Immature natural killer cell (primary cell): ENCODE data around the gene NELFA. TPM values are rescaled to one million over a fixed set of nuclear protein-coding genes. Genes with fewer than 3 reads are reported as not detected.

Experiments
- DNase-seq, 3 donors: peaks; one replicate each; pipeline ENCODE4 v3.0.0; 2022; ENCODE audit warnings: mixed read lengths in 1 of 3
- H3K27ac Mint-ChIP-seq, 6 donors: one replicate each; pipeline ENCODE4 v1.8.0; 2020; ENCODE audit warnings: mixed read lengths in 6 of 6, mild to moderate bottlenecking in 5 of 6, inconsistent platforms in 4 of 6, moderate library complexity in 3 of 6
- H3K27me3 Mint-ChIP-seq, 3 donors: one replicate each; pipeline ENCODE4 v1.8.0; 2020 to 2021; ENCODE audit warnings: low read depth in 3 of 3, mild to moderate bottlenecking in 3 of 3, mixed read lengths in 3 of 3, moderate library complexity in 3 of 3, inconsistent platforms in 1 of 3
- H3K36me3 Mint-ChIP-seq, 3 donors: one replicate each; pipeline ENCODE4 v1.8.0; 2020; ENCODE audit warnings: mixed read lengths in 3 of 3, inconsistent platforms in 2 of 3, mild to moderate bottlenecking in 2 of 3
- H3K4me1 Mint-ChIP-seq, 2 donors: one replicate each; pipeline ENCODE4 v1.8.0; 2020; ENCODE audit warnings: inconsistent platforms in 2 of 2, mild to moderate bottlenecking in 2 of 2, mixed read lengths in 2 of 2, moderate library complexity in 1 of 2
- H3K4me3 Mint-ChIP-seq, 5 donors: one replicate each; pipeline ENCODE4 v1.8.0; 2020; ENCODE audit warnings: mild to moderate bottlenecking in 5 of 5, mixed read lengths in 5 of 5, inconsistent platforms in 3 of 5, moderate library complexity in 3 of 5
- H3K9me3 Mint-ChIP-seq, 6 donors: one replicate each; pipeline ENCODE4 v1.8.0; 2020; ENCODE audit warnings: mild to moderate bottlenecking in 6 of 6, mixed read lengths in 6 of 6, inconsistent platforms in 4 of 6, moderate library complexity in 3 of 6
- polyA plus RNA-seq, 3 donors: library from polyadenylated mRNA; unstranded; fragments of 300-500 nt; fragmentation: Illumina TruSeq; gene quantifications; one replicate each; pipeline ENCODE4 v1.2.3, GENCODE V29; 2021

NELFA gene
- polyA plus RNA-seq, 3 donors from 2014 or later: 6.0 to 28.6 (median 10.2) TPM

DNA sequence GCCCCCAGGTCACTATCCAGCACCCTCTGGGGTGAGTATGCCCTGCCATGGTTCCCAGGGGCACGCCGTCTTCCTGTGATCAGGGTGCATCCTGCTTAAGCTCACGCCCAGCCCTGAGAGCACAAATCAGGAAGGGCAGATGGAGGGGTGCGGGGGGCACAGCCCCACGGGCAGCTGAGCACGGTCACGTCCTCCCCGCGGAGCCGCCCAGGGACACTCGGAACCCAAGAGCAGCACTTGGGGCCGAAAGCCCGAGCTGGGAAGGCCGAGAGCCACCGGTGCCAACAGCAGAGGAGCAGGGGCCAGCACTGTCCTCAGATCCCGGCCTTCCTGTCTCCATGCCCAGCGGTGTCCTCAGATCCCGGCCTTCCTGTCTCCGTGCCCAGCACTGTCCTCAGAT, 21.5 kb downstream of the NELFA start:
- Mint-ChIP-seq H3K36me3 (peaks cover 0 to 11% (median 4%) of the 10 kb centered on the region in 3 donors), H3K9me3 (no peaks in the 10 kb centered on the region), H3K4me1 (peaks cover 0 to 6% of the 10 kb centered on the region in 2 donors), H3K27me3 (peaks cover 0 to 2% (median 0%) of the 10 kb centered on the region in 3 donors), H3K4me3 (no peak overlapping the region), H3K27ac (no peak overlapping the region)
- no peak for DNase-seq

DNA sequence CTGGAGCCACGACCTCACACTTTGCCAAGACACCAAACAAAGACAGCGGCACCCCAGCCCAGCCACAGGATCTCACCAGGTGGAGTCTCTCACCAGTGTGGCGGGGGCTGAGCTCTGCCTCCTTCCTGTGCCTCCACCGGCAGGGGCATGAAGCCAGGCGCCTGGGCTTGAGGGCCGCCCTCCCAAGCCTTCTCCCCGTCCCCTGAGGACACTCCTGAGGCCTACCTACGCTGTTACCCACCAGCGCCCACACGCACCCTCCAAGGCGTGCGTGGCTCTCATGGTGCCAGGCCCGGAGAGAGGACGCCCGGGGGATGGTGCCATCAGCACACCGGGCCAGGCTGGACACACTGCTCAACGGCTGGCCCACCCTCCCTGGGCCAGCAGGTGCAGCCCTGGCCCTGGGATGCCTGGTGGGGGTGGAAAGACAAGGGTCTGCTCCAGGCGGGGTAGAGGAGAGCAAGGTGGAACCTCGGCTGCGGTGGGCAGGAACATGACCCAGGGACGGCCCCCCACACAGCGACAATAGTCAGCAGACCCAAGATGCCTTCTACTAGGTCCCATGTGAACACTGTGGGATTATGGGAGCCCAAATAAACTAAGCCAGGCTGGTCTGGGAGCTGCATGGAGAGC, 22.1 kb downstream of the NELFA start:
- DNase-seq: no peak
- Mint-ChIP-seq H3K36me3 (peaks cover 0 to 14% (median 8%) of the 10 kb centered on the region in 3 donors), H3K9me3 (no peaks in the 10 kb centered on the region), H3K4me3 (no peak overlapping the region), H3K4me1 (peaks cover 3 to 9% of the 10 kb centered on the region in 2 donors), H3K27me3 (peaks cover 0 to 2% (median 0%) of the 10 kb centered on the region in 3 donors), H3K27ac (no peak overlapping the region)

GRCh38 chr4:1985780-1986577, 22.8 kb downstream of the NELFA start:
- no peak for DNase-seq
- peaks cover 0 to 2% (median 0%) of the 10 kb centered on the region in 3 donors for H3K27me3 Mint-ChIP-seq
- peaks cover 0 to 15% (median 8%) of the 10 kb centered on the region in 3 donors for H3K36me3 Mint-ChIP-seq
- no peak overlapping the region for H3K4me3 Mint-ChIP-seq
- H3K9me3 Mint-ChIP-seq: no peaks in the 10 kb centered on the region
- peaks cover 4 to 5% of the 10 kb centered on the region in 2 donors for H3K4me1 Mint-ChIP-seq
- H3K27ac Mint-ChIP-seq: no peak overlapping the region

DNA sequence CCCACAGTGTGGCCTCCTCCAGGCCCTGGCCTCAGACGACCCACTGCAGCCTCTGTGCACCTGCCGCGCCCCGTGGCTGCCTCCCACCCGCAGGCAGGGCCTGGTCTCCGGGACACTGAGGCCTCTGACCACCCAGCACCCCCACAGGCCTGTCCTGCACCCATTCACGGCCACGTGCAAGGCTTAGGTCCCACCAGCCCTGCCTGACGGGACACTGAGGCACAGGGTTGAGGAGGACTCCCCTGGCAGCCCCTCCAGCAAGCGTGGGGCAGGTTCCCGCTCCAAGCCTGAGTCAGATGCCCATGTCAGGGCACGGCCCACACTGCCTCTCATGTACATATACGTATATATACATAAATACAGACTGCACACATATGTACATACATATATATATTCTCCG, 23.5 kb downstream of the NELFA start:
- H3K27me3 Mint-ChIP-seq: peaks cover 0 to 4% (median 2%) of the 10 kb centered on the region in 3 donors
- H3K4me3 Mint-ChIP-seq: no peak overlapping the region
- DNase-seq: no peak
- H3K4me1 Mint-ChIP-seq: peaks cover 4% of the 10 kb centered on the region in 2 donors
- H3K27ac Mint-ChIP-seq: no peak overlapping the region
- H3K9me3 Mint-ChIP-seq: no peaks in the 10 kb centered on the region
- peaks cover under 1 to 12% (median 8%) of the 10 kb centered on the region in 3 donors for H3K36me3 Mint-ChIP-seq

DNA sequence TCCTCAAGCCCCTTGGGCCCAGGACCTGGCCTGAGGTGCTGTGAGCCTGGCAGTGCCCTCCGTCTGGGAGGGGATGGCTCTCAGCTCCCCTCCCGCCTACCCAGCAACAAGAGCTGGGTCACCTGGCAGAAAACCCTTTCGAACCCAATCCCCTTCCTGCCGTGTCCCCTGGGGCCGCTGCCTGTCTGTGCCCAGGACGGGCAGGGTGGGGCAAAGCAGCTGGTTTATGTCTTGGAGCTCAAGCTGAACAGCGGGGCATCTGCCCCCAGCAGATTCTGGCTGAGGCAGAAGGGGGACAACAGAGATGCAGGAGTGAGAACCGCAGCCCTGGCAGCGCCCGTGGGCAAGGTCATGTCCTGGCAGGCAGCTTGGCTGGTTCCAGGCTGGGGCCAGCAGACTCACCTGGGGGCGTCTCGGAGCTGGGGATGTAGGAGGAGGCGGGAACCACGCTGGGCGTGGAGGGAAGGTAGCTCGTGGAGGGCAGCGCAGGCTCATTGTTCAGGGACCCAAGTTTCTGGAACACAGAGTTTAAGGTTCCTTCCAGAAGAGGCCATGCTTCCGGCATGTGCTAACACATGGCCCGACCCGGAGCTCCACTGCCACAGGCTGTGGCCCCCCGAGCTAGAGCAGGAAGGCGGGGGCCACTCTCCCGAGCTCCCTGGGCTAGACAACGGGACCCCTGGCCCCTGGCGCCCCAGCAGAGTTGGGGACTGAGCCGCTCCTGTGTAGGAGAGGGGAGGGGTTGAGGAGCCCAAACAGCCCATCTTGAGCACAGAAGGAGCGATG, 24.2 kb downstream of the NELFA start:
- no peak overlapping the region for H3K27ac Mint-ChIP-seq
- no peaks in the 10 kb centered on the region for H3K9me3 Mint-ChIP-seq
- peaks cover 4 to 13% (median 9%) of the 10 kb centered on the region in 3 donors for H3K36me3 Mint-ChIP-seq
- no peak overlapping the region for H3K4me3 Mint-ChIP-seq
- peaks cover 4% of the 10 kb centered on the region in 2 donors for H3K4me1 Mint-ChIP-seq
- DNase-seq: no peak
- H3K27me3 Mint-ChIP-seq: peaks cover 0 to 4% (median 0%) of the 10 kb centered on the region in 3 donors

DNA sequence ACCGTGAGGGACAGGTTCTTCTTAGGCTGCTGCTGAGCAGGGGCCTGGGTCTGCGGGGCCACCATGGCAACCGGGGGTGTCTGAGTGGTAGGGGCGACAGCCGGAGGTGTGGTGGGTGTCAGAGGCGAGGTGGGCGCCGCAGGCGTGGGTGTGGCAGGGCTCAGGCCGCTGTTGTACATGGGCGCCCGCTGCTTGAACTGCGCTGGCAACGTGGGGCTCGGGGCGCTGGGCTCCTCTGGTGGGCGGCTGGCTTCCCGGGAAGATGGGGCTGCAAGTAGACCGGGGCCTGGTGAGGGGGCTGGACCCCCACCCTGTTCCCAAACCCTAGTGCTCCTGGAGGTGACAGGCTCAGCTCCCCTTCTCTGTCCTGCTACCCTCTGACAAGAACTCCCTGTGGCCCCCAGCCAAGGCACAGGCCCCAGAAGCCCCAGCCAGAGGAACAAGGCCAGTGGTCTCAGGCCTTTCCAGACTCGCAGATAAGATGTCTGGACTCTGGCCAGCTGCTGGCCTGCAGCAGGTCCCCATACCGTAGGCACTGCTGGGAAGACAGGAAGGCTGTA, 24.8 kb downstream of the NELFA start:
- no peaks in the 10 kb centered on the region for H3K9me3 Mint-ChIP-seq
- H3K4me3 Mint-ChIP-seq: no peak overlapping the region
- peaks cover 10 to 19% (median 15%) of the 10 kb centered on the region in 3 donors for H3K36me3 Mint-ChIP-seq
- peaks cover 0 to 4% (median 4%) of the 10 kb centered on the region in 3 donors for H3K27me3 Mint-ChIP-seq
- peaks cover 4% of the 10 kb centered on the region in 2 donors for H3K4me1 Mint-ChIP-seq
- no peak for DNase-seq
- no peak overlapping the region for H3K27ac Mint-ChIP-seq

- Mint-ChIP-seq H3K27ac (no peak overlapping the region), H3K4me3 (no peak overlapping the region), H3K36me3 (peaks cover 10 to 19% (median 15%) of the 10 kb centered on the region in 3 donors), H3K4me1 (peaks cover 4% of the 10 kb centered on the region in 2 donors), H3K9me3 (no peaks in the 10 kb centered on the region), H3K27me3 (peaks cover 0 to 4% (median 4%) of the 10 kb centered on the region in 3 donors)
- DNase-seq: no peak
Measured at GRCh38 chr4:1983053-1983845, 25.5 kb downstream of the NELFA start.

DNA sequence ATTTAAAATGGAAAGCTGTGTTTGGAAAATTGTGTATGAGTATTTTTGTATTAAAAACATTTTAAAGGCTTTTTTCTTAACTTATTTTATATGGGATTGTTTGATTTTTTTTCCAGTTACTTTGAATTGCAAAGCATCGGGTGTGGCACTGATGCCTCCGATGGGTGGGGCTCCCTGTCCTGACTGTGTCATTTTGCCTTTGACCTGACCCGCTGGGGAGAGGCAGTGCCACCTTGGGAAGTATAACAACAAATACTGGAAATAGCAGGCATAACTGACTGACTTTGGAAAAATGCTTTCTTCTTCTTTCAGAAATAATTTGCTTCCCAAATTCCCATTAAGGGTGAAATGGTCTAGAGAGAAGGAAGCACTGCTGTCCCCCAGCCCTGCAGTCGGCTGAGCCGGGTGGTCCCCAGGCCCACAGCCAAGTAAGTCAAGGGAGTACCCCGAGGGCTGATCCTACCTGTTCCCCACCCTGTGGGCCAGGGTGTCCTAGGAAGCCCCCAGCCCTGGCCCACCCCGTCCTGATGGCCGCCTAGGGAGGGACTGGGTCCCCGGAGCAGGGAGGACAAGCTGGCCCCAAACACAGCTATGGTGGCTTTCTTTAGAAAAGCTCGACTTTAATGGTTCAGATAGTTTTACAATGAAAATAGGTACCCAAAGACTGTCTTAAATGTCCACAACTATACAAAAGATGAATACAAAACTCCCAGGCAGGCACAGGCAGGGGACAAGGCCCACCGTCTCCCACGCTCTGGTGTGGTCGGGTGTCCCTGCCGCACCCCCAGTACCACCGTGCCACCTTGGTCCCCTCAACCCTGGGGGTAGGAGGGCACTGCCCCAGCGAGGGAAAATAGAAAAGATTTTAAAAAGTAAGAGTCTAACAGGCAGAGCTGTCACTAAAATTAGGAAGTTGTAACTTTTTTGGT, 26.4 kb downstream of the NELFA start:
- H3K36me3 Mint-ChIP-seq: peaks cover 13 to 19% (median 15%) of the 10 kb centered on the region in 3 donors
- no peak for DNase-seq
- peaks cover 0 to 4% (median 4%) of the 10 kb centered on the region in 3 donors for H3K27me3 Mint-ChIP-seq
- peaks cover 4% of the 10 kb centered on the region in 2 donors for H3K4me1 Mint-ChIP-seq
- peak overlapping the region in 3 of 6 donors; percentile 22 to 31 (median 29) for H3K27ac Mint-ChIP-seq
- no peaks in the 10 kb centered on the region for H3K9me3 Mint-ChIP-seq
- no peak overlapping the region for H3K4me3 Mint-ChIP-seq

DNA sequence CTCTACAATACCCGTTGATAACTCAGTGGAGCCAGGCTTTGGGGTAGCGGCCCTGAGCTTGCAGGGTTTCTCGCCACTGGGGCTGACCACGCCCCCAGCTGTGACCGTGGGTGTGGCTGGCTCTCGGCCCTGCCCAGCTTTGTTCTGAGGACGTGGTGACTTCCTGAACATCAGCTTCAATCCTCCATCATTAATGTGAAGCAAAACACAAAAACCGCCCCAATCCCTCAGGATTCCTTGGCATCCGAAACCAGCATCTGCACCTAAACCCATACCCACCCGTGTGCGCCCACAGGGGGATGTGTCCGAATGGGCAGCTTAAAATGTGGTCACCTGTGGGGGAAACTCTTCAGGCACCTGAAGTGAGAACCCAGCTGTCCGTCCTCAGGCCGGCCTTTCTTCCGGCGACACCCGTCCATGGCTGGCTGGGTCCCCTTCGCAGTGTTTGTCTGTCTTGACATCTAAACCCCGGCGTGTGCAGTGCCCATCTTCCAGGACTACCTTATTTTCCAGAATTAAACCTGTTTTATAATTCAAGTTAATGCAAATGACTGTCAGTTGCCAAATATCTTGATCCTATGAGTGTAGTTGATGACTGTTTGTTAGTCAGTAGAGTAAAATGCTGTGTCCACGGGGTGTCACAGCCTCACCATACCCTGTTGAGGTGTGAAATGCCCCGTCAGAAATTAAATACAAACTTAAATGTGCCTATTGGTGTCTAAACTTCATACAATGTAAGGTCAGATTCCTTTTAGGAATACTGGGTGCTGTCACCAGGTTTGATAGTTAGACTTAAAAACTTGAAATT, 27.3 kb downstream of the NELFA start:
- Mint-ChIP-seq H3K9me3 (no peaks in the 10 kb centered on the region), H3K27me3 (peaks cover 0 to 4% (median 4%) of the 10 kb centered on the region in 3 donors), H3K36me3 (peaks cover 13 to 20% (median 15%) of the 10 kb centered on the region in 3 donors), H3K4me3 (no peak overlapping the region), H3K4me1 (peaks cover 4% of the 10 kb centered on the region in 2 donors), H3K27ac (peak overlapping the region in 4 of 6 donors; percentile 22 to 66 (median 46))
- no peak for DNase-seq

DNA sequence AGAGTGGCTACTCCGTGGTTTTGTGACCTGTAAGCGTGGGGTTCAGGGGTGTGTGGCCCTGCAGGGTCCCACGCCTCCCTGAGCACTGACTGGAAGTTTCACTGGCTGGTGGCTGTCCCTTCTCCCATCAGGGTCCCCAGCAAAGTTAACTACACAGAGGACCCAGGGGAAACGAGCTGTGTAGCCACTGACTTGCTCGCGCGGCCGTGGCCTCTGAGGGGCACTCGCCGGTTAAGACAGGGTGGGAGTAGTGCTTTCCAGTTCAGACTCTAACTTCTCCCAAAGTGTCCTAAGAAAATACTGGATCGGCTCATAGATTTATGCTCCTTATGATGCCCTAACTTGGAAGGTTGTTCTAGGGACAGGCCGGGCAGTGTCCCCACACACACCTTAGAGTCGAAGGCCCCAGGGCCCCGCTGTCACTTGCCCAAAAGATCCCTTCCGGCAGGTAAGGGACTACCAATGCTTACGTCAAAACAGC, 28.2 kb downstream of the NELFA start:
- Mint-ChIP-seq H3K27me3 (peaks cover 0 to 4% (median 4%) of the 10 kb centered on the region in 3 donors), H3K4me3 (no peak overlapping the region), H3K9me3 (no peaks in the 10 kb centered on the region), H3K4me1 (peaks cover 4% of the 10 kb centered on the region in 2 donors), H3K36me3 (peaks cover 13 to 23% (median 15%) of the 10 kb centered on the region in 3 donors), H3K27ac (peak overlapping the region in 1 of 6 donors; percentile 66)
- DNase-seq: no peak

- Mint-ChIP-seq H3K4me3 (no peak overlapping the region), H3K36me3 (peaks cover 13 to 23% (median 15%) of the 10 kb centered on the region in 3 donors), H3K27me3 (peaks cover 0 to 4% (median 4%) of the 10 kb centered on the region in 3 donors), H3K27ac (peak overlapping the region in 4 of 6 donors; percentile 14 to 66 (median 29)), H3K4me1 (peaks cover 4% of the 10 kb centered on the region in 2 donors), H3K9me3 (no peaks in the 10 kb centered on the region)
- DNase-seq: no peak
Measured at GRCh38 chr4:1979477-1980196, 29.1 kb downstream of the NELFA start.
